ENCODE measurements around the gene SEC22A.

Gene SEC22A

DNA sequence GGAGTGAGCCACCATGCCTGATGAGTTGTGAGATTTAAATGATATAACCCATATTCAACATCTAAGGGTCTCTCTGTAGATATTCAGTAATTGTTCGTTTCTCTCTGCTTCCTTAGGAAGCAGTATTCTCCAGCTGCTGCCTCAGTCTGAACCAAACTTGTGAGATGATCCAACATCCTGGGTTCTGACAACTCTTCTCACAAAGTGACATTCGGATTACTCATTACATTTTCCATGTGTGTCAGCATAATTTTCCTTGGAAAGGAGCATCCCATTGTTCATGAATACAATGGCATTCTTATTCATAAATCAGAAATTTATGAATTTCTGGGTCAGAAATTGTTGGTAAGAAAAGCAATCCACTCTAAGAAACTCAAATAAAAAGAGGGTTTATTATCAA, 15.0 kb upstream of the SEC22A start:
- no peak overlapping the region for H3K27ac ChIP-seq
- TF ChIP-seq ZFX (IDR thresholded peaks at IDR 0.05; ENCODE audit: borderline replicate concordance), result no peak
- TF ChIP-seq, protein P1, sequence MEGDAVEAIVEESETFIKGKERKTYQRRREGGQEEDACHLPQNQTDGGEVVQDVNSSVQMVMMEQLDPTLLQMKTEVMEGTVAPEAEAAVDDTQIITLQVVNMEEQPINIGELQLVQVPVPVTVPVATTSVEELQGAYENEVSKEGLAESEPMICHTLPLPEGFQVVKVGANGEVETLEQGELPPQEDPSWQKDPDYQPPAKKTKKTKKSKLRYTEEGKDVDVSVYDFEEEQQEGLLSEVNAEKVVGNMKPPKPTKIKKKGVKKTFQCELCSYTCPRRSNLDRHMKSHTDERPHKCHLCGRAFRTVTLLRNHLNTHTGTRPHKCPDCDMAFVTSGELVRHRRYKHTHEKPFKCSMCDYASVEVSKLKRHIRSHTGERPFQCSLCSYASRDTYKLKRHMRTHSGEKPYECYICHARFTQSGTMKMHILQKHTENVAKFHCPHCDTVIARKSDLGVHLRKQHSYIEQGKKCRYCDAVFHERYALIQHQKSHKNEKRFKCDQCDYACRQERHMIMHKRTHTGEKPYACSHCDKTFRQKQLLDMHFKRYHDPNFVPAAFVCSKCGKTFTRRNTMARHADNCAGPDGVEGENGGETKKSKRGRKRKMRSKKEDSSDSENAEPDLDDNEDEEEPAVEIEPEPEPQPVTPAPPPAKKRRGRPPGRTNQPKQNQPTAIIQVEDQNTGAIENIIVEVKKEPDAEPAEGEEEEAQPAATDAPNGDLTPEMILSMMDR (IDR thresholded peaks at IDR 0.05), result no peak

DNA sequence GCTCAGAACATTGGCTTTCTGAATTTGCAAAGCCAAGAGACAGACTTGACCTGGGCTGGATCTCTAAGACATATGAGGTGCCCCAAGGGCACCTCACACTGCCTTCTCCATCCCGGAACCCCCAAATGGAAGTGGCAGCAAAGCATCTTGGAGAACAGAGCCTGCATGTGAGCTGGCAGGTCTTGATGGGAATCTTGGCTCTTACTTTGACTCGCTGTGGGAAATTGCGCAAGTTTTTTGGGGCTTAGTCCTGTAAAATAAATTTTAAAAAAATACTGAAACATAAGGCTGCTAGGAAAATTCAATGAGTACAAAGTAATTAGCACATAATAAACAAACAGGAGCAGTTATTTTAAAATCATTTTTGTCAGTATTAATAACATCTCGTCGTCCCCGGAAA, 13.7 kb upstream of the SEC22A start:
- H3K27ac ChIP-seq, result no peak overlapping the region
- TF ChIP-seq, protein P1 (IDR thresholded peaks at IDR 0.05), result no peak
- no peak for TF ChIP-seq ZFX (IDR thresholded peaks at IDR 0.05; ENCODE audit: borderline replicate concordance)

DNA sequence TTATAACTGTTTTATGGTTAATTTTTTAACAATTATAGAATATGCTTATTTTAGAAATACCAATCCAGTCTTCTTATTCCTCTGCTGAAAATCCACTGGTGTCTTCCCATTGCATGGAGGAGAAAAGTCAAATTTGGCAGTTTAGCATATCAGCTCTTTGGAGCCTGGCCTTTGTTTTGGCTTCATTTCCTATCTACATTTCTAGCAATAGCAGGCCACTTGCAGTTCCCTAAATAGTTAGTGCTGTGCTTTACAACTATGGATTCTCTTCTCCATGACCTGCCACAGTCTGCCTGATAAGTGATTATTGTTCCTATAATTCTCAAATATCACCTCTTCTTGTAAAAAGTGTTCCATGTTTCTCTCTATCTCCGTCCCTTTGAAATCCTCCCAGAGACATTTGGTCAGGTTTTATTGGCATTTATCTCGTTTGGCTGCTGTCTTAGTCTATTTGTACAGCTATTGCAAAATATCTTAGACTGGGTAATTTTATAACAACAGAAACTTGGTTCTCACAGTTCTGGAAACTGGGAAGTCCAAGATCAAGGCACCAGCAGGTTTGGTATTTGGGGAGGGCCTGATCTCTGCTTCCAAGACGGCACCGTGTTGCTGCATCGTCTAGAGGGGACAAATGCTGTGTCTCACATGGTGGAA, 8.2 kb upstream of the SEC22A start:
- H3K27ac ChIP-seq, result no peak overlapping the region
- TF ChIP-seq, protein P1 (IDR thresholded peaks at IDR 0.05), result no peak
- no peak for TF ChIP-seq ZFX (IDR thresholded peaks at IDR 0.05; ENCODE audit: borderline replicate concordance)

DNA sequence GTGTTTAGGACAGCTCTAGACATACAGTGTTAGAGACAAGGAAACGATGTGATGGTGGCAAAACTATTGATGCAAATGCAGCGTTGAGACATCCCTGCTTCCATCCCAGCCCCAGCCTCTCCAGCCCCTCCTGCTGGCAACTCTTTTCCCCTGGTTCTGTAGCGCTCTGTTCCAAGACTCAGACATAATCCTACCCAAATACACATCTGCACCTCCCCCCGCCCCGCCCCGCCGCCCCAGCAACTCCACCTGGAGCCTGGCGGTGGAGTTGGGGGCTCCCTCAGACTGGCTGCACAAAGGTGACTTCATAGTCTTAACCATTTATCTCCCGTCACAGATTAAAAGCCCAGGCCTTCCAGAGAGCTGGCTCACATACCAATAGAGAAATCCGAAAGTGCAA, 7.2 kb upstream of the SEC22A start:
- TF ChIP-seq, protein P1 (IDR thresholded peaks at IDR 0.05), result no peak
- no peak for TF ChIP-seq ZFX (IDR thresholded peaks at IDR 0.05; ENCODE audit: borderline replicate concordance)
- no peak overlapping the region for H3K27ac ChIP-seq

DNA sequence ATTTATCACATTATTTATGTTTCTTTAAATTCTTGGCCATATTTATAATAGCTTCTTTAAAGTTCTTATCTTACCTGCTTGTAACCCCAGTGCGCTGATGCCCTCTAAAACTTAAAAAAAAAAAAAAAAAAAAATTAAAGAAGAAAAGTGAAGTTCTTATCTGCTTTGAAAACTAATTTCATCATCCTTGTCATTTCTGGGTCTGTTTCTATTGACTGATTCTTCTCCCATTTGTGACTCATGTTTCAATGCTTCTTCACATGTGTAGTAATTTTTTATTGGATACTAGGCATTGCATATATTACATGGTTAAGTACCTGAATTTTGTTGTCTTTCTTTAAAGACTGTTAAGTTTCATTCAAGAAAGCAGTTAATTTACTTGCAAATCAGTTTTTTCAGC, 3.4 kb upstream of the SEC22A start:
- TF ChIP-seq, protein P1 (IDR thresholded peaks at IDR 0.05), result no peak
- TF ChIP-seq ZFX (IDR thresholded peaks at IDR 0.05; ENCODE audit: borderline replicate concordance), result no peak
- no peak overlapping the region for H3K27ac ChIP-seq

DNA sequence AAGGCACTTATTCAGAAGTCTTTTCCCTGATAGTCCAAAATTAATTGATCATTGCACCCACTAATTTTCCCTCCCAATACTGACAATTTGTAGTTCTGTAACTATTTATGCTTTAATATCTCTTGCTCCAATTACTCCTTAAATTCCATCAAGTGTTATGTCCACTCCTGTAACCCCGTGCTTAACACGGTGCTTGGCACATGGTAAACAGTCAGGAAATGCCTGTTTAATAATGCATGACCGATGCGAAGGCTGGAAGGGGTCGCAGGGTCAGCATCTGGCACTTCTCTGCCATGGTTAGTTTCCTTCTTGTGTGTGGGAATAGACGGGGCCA, 553 bp upstream of the SEC22A start:
- peak overlapping the region; percentile 80 for H3K27ac ChIP-seq
- TF ChIP-seq ZFX (IDR thresholded peaks at IDR 0.05; ENCODE audit: borderline replicate concordance), result no peak
- TF ChIP-seq, protein P1 (IDR thresholded peaks at IDR 0.05), result no peak

DNA sequence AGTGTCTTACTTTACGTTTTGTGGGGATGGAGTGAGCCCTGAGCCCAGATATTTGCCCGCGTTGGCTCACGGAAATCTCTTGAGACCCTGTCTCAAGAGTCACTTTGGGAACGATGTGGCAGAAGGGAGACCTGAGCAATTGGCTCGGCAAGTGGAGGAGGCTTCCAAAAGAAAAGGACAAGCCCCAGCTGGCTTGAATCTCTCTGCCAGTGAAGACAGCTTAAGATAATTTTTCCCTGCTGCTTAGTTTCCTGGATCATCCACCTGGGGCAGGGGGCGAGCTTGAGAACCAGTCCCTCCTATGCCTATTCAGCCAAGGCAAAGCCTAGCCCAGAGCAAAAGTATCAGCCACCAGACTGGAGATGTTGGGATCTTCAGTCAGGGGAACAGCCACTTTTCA, 708 bp downstream of the SEC22A start:
- TF ChIP-seq, protein P1 (IDR thresholded peaks at IDR 0.05), result no peak
- TF ChIP-seq ZFX (IDR thresholded peaks at IDR 0.05; ENCODE audit: borderline replicate concordance), result no peak
- peak overlapping the region; percentile 80; the same call in 1 of the 2 replicates for H3K27ac ChIP-seq

Measured in 22Rv1 (cell line).